Activated naive CD8-positive, alpha-beta T cell treated with anti-CD3 and anti-CD28 coated beads, Interleukin-2, amount 50 U/mL, for 16 hours (primary cell): ENCODE measurements around the gene ITGA11.
"Not testable (repeated sequence)": the region's sequence is repeated elsewhere in the genome, so short reads cannot be mapped to it uniquely, and the experiment has no call there.

Source experiments
- DNase-seq: peaks from one replicate; pipeline ENCODE4 v3.0.0-alpha.2; 2020; ENCODE audit warnings: low read depth, low spot score

ITGA11 gene

DNA sequence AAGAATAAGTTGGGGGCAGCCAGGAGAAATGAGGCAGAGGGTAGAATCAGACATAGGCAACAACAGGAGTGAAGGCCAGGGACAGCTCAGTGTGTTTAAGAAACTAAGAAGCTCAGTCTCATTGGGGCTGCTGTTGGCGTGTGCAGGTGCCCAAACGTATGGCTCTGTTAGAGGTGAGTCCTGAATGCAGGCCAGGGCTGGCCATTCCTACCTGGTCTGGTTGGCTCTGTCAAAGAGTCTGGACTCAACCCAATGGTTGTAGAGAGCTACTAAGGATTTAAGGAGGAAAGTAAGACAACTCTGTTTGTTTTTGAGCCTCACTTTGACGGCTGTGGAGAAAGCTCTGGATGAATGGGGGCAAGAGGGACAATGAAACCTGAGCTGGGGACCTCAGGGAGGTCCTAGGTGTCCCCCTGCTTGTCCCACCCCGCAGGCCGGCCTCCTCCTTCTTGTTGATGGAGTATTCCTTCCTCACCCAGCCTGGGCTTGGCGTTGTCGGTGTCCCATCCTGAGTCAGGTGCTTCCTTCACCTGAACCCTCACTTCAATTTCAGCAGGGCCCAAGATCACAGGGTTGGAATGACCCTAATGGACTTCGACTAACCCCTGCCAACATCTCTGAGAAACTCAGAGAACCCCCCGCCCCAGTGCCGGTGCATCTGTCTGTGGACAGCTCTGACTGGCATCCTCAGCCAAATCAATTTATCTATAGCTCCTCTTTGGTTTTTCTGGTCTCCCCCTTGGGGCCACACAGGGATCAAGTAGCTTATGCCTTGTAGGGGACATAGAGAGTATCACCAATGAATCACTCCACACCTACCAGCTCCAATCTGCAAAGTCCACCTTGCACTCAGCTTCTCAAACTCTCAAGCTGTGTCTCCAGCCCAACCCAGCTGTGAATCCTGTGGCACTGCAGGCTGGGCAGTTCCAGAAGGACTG lies 8.3 kb downstream of the ITGA11 start:
- DNase-seq: no peak

DNA sequence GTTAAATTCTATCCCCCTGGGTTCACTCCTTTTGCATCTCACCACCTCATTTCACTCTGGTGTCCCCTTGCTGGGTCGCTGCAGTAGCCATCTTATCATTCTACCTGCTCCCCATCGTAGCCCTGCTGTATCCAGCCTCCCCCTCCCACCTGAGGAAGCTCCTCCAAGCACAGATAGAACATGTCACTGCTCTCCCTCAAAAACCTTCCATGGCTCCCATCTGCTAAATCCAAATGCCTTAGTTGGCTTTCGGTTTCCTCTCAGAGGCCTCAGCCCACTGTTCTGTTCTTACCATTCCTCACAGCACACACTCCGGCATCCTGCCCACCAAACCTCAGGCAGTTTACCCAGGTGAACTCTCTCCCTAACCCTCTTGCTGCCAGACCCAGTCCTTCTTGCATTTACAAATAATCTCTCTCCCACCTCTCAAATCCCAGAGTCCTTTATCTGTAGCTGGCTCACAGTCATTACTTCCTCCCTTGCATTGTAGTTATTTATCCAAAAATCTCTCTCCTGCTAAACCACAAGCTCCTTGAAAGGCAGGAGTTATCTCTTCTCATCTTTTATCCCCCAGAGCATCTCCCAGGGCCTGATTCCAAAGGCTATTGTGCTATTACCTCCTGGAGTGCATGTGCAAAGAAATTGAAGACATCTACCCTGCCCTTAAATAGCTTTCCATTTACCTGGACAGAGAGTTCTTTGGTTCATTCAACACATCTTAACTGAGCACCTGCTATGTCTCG lies 9.4 kb downstream of the ITGA11 start:
- DNase-seq: not testable (repeated sequence)

DNA sequence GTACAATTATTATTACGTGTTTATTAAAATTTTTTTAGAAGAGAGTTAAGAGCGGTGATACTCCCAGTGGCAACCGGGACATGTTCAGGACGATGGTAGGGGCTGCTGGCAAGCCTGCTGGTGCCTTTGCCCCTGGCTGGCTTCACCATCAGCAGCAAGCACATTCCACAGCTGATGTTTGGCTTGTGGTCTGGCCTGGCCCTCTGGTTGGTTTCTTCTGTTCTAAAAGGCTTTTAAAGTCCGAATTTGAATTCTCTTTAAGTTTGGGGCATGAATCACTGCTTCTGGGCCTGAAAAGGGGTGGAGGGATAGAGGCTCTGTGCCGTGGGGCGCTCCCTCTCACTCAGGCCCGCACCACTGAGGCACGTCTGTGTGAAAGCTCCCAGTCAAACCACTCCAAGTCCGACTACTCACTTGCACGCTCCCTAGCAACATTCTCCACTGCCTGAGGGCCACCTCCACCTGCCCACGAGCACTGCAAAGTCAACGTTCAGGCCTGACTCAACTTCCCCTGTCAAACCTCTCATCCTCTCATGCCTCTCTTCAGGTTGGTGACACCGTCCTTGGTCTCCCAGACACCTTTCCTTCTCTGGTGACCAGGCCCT lies 10.1 kb downstream of the ITGA11 start:
- no peak for DNase-seq

DNA sequence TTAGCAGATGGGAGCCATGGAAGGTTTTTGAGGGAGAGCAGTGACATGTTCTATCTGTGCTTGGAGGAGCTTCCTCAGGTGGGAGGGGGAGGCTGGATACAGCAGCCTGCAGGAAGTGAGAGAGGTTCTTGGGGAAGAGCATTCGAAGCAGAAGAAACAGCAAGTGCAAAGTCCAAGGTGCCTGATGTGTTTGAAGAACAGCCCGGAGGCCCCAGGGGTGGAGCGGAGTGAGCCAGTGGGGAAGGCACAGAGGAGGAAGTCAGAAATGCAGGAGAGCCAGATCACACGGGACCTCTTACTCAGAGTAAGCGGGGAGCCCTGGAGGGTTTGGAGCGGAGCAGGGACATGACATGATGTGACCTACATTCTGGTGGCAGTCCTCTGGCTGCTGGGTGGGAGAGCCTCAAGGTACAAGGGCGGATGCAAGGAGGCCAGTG lies 10.8 kb downstream of the ITGA11 start:
- DNase-seq: no peak

GRCh38 chr15:68420186-68420684 lies 11.7 kb downstream of the ITGA11 start:
- DNase-seq: no peak

DNA sequence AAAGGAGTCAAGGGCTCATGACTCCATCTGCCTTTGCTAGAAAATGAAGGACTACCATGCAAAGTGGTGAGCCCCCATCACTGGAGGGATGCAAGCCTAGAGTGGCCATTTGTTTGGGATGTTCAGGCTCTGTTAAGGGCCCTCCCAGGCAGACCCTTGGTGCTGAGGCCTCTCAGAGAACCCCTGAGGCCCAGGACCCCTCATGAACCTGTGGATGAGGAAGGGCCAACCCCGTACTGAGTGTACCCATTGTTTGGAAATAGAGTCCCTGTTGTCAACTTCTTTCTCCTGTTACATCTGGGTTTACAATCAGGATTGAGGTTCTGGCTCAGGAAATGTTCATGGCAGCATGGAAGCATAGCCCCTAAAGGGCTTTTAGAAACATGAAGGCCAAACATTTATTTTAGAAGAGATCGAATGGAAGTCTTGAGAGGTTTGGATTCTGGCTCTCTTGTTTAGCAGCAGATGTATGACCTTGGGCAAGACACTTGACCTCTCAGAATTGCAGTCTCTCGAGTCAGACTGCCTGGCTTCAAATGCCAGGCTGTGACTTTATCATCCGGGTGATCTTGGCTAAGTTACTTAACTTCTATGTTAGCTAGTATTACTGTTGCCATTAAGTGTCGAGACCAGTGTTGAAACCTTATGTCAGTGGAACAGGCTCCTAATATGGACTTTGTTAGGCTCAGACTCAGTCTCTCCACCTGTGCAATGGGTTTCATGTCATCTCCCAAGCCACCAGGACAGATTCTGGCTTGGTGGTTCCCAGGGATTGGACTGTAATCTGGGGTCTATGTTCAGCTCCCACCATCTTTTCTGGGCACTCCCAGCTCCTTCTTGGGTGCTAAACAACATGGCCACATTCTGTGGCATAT lies 12.4 kb downstream of the ITGA11 start:
- no peak for DNase-seq

- DNase-seq: no peak
Observed at GRCh38 chr15:68418611-68419161, 13.3 kb downstream of the ITGA11 start.

- DNase-seq: no peak
Observed at GRCh38 chr15:68417897-68418296, 14.1 kb downstream of the ITGA11 start.

- DNase-seq: no peak
Observed at GRCh38 chr15:68417051-68417450, 14.9 kb downstream of the ITGA11 start.

DNA sequence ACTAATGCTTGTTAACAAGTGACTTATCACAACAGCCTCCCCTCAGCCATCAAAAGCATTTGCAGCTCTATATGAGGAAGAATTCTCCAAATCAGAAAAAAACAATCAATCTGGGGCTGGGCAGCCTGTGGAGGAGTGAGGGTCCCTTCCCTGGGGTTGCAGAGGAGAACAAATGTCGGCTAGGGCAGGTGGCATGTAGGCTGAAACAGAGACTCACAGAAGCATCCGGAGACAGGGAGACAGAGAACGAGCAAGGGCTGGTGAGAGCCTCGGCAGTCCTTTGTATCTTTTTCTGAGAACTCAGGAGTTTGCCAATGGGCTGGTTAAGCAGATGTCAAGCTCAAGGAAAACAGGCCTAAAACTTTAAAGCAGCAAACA lies 15.8 kb downstream of the ITGA11 start:
- DNase-seq: no peak

GRCh38 chr15:68415501-68416157 lies 16.3 kb downstream of the ITGA11 start:
- DNase-seq: no peak

DNA sequence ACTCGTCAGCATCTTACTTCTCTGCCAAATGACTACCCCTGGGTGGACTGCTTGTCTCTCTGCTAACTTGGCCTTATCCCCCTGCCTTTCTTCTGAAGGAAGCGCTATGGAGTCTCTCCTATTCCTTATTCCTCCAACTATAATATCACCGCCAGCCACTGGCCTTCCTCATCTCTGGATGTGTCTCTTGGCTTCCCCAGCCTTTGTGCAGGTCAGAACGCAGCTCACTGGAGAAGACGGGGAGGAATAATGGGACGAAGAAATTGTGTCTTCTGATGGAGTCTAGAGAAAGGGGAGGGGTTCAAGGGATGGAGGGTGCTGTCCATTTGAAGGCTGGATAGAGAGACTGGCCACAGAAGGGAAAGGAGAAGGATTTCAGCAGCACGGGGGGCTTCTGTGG lies 16.9 kb downstream of the ITGA11 start:
- no peak for DNase-seq

DNA sequence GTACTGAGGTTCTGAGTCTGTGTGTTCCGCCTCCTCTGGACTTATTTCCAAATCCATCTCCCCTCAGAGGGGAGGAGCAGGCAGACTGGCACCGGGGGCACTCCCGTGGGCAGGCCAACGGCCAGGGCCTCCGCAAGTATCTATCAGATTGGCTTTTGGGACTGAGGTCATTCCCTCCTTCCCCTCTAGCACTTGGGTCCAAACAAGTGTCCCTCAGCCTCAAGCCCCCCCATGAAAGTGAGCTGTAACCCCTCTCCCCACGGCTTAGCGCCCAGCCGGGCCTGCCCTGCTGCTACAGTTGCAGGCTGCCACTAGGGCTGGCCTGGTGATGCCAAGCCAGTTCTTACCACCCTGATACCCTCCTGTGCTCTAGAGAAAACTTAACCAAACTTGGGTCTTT lies 17.4 kb downstream of the ITGA11 start:
- DNase-seq: no peak

DNA sequence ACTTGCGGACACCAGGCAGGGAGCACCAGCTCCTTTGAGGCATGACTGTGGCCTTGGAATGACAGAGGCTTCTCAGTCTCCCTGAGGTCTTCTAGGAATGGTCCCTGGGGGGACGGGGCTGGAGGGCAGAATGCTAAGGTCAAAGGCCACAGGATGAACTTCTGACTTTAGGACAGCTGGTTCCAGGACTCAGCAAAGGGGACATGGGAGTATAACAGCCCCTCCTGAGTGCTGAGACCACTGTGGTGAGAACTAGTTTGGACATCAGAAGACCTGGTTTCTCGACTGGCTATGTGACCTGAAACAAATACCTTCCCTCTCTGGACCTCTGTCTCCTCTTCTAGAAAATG lies 17.8 kb downstream of the ITGA11 start:
- no peak for DNase-seq

DNA sequence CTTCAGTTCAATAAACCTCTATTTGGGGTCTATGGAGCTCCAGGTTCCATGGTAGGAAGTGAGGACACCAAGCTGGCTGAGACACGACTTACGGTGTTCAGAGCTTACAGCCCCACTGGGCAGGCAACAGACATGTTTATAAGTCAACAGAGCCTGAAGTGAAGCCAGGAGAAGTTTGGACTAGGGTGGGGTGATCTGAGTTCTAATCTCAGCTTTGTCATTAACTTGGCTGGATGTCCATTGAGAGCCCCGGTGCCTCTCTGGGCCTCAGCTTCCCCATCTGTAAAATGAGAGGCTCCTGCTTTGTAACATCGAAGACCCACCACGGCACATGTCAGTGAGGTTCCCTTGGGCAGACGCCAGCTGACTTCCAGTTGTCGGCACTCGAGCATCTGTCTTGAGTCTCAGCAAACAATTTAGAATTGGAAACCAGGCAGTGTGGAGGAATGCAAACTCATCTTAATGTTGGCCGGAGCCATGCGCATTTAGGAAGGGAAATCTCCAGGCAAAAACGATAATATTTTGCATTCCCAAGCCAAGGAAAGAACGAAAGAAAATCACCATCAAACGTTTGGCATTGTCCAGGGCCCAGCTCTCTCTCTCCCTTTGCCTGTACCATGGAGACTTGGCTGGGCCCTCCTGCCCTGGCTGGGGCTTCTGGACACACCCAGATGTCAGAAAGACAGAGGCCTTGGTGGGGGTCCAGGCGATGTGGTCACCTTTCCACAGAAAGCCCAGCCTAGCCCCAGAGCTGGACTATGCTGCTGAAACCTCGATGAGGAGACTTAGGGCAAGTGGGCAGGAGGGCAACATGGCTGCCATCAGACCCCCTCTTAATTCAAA lies 18.4 kb downstream of the ITGA11 start:
- no peak for DNase-seq

GRCh38 chr15:68412218-68412617 lies 19.7 kb downstream of the ITGA11 start:
- DNase-seq: no peak

- DNase-seq: no peak
Observed at GRCh38 chr15:68411735-68412134, 20.2 kb downstream of the ITGA11 start.

DNA sequence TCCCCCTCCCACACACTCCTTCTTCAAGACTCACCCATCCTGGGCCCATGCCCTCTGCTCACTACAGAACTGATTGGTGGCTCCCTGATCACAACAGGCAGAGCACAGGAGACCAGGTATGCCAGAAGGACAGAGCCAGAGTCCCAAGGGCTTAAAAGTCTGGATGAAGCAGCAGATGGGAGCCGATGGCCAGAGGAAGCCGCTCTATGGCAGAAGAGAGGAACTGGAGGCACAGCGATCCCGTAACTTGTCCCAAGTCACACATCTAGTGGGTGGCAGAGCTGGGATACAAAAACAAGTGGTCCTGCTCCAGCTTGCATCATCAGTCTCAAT lies 20.7 kb downstream of the ITGA11 start:
- no peak for DNase-seq

DNA sequence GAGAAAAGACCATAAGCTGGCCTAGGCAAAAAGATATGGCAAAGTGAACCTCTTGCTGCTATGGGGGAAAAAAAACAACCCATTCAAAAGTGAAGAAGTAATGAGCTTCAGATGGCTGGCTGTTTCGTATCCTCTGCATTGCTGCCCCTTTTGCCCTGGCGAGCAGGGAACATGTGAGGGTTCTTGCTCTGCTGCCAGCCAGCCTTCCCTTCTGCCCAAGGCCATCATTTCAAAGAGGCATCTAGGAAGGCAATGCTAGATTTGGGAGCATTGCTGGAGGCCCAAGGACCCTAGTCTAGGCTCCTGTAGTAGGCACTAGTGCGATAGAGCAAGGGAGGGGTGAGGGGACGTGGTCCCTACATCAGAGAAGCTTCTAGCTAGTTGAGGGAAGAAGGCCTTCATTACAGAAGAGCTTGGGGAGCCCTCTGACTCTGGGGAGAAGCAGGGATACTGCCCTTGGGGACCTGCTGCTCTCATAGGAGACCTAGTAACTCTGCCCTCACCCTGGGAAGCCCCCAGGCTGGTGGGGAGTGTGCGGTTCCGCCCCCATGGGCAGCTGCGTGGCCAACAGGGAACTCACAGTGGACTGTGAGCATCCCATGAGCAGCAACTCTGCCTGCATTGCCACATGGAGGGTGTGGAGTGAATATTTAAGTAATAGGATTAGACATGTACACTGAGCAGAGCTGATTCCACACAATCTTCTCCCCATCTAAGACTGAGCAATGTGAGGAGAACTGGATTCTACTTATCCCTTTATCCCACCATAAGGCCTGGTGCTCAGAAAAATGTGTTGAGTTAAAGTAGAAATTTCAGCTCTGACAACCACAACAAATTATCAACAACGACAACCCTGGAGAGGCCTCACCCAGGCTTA lies 21.3 kb downstream of the ITGA11 start:
- no peak for DNase-seq
